CD4-positive, alpha-beta T cell treated with Interleukin-4 for 4 hours (primary cell): ENCODE results near the gene C19orf25.
A peak's percentile ranks its signal among the peaks of the same experiment; 100 is the strongest.
"Not testable (repeated sequence)": the region's sequence is repeated elsewhere in the genome, so short reads cannot be mapped to it uniquely, and the experiment has no call there.

Experiments
- DNase-seq: peaks from one replicate; pipeline ENCODE4 v3.0.0-alpha.2; 2020

Gene C19orf25

DNA sequence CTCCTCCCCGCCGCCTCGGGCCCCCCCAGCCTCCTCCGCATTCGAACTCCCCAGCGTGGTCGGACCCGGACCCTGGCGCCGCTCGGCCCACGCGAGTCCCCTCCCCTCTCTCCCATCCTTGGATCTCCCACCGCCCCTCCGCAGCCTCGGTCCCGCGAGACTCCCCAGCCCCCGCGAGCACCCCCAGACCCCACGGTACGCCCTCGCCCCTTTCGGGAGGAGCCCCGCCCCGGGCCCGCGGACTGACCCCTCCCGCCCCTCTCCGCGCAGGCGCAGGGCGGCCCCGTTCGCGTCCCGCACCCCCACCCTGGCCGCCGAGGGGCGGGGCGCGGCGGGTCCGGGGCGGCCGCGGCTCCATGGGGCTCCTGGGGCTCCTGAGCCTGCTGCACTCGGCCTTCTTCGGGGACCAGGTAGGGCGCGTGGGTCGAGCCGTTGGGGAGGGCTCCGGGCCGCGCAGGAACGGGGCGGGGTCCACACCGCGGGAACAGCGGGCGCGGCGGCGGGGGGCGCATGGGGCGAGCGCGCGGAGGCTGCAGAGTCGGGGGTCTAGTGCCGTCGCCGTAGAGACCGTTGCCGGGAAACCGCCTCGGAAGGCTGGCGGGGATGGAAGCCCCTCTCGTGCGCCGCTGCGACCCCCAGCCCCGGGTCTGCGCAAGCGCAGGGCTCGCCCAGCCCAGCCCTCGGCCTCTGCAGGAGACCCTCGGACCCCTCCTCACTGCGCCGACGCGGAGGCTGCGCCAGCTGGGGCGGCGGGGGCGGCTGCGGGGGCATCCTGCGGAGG is 32.9 kb downstream of the C19orf25 start:
- DNase-seq: no peak

DNA sequence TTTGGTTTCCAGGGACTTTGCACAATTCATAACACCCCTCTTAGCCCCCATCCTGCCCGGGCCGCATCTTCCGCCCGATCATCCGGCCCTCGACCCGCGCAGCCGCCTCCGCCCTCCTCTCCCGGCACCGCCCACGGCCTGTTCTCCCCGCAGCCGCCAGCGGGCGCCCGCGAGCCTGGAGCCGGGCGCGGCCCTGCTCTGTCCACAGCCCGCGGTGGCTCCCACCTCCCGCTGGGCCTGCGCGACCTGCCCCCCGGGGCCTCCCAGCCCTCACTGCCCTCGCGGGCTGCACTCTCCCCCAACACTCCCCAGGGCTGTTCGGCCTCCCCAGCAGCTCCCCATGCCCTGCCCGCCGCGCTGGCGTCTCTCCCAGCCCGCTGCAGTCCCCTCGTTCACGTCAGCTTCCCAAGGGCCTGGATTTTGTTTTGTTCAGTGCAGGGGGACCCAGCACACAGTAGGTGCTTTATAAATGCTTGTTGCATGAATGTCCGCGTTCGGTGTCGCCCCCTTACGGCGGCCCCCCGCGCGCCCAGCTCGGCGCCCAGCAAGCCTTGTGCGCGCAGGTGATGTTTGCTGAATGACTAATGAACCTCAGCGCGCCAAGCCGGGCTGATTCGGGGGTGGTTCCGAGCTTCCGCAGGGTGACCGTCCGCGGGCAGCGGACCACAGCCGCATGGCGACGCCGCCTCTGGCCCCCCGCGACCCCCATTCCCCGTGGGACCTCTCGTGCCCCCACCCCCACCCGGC is 33.7 kb downstream of the C19orf25 start:
- DNase-seq: peak; percentile 62

DNA sequence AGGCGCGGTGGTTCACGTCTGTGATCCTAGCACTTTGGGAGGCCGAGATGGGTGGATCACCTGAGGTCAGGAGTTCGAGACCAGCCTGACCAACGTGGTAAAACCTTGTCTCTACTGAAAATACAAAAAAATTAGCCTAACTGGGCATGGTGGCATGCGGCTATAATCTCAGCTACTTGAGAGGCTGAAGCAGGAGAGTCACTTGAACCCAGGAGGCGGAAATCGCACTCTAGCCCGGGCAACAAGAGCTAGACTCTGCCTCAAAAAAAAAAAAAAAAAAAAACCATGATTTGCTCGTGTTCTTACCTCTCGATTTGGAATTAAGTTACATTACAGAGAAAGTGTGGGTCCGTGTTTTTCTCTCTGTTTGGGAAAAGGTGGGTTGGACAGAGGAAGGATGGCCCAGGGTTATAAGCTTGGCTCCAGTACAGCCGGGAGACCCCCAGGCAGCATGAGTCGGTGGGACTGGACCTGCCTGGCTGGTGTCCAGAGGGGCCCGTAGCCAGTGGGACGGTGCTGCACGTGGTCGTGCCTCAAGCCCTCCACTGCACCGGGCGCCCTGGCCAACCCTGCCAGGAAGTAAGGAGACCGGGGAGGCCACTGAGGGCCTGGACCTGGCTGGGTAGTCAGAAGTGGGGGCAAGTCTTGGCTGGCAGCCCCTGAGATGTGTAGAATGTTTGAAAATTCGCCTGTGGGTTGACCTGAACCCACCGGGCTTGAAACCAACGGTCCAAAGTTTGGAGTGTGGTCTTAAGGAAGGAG is 37.2 kb downstream of the C19orf25 start:
- DNase-seq: no peak

DNA sequence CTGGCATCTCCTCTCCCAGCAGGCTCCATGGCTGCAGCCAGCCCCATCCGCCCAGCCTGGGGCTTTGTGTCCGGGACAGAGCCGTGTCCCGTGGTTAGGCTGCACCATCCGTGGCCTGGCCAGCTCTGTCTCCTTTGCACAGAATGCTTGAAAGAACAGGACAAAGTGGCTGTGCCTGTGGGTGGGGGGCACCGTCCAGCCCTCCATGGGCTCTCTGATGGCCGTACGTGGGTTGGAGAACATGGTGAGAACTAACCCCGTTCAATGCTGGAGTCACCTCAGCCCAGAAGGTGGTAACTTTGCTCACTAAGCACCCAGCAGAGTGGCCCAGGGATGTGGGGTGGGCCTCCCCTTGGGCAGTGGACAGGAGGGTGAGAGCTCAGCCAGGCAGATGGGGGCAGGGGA is 38.0 kb downstream of the C19orf25 start:
- no peak for DNase-seq

- no peak for DNase-seq
Observed at GRCh38 chr19:1440418-1440801, 38.6 kb downstream of the C19orf25 start.

DNA sequence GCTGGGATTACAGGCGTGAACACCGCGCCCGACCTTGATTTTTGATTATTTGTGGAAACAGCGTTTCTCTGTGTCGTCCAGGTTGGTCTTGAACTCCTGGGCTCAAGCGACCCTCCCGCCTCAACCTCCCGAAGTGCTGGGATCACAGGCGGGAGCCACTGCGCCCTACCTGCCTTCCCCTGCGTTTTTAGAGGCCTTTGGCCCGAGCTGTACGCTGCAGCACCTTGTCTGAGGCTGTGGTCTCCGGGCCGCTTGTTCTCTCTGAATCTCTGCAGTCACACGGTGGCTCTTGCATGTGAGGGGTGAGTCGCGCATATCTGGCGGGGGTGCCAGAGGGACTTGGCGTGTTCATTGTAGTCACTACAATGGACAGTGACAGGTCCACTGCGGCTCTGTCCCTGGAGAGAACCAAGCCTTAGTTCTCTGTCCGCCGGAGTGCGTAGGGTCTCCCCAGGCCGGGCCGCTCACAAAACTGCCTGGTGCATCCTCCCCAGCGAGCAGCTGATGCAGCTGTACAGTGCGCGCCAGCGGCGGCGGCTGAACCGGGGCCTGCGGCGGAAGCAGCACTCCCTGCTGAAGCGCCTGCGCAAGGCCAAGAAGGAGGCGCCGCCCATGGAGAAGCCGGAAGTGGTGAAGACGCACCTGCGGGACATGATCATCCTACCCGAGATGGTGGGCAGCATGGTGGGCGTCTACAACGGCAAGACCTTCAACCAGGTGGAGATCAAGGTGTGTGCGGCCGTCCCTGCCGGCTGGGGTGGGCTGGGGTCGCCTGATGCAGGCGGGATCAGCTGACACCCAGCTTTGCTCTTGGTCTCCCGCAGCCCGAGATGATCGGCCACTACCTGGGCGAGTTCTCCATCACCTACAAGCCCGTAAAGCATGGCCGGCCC is 39.2 kb downstream of the C19orf25 start:
- not testable (repeated sequence) for DNase-seq

GRCh38 chr19:1438933-1439354 is 40.1 kb downstream of the C19orf25 start:
- DNase-seq: no peak

GRCh38 chr19:1438035-1438932 is 40.7 kb downstream of the C19orf25 start, which contains the start of gene RPS15:
RPS15 (plus strand) TSS chr19:1438396; CDS start chr19:1438426, 30 bp downstream.
- peak; percentile 94 for DNase-seq

DNA sequence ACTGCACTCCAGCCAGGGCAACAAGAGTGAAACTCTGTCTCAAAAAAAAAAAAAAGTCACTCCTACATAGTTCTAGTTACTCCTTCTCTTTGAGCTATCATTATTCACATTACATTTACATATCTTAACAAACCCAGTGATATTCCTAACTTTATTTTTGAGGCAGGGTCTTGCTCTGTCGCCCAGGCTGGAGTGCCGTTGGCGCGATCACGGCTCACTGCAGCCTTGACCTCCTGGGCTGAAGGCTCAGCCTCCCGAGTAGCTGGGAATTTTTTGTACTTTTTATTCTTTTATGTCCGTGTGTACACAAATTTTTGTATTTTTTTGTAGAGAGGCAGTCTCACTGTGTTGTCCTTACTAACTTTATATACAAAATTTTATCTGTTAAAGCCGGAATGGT is 41.4 kb downstream of the C19orf25 start:
- no peak for DNase-seq

DNA sequence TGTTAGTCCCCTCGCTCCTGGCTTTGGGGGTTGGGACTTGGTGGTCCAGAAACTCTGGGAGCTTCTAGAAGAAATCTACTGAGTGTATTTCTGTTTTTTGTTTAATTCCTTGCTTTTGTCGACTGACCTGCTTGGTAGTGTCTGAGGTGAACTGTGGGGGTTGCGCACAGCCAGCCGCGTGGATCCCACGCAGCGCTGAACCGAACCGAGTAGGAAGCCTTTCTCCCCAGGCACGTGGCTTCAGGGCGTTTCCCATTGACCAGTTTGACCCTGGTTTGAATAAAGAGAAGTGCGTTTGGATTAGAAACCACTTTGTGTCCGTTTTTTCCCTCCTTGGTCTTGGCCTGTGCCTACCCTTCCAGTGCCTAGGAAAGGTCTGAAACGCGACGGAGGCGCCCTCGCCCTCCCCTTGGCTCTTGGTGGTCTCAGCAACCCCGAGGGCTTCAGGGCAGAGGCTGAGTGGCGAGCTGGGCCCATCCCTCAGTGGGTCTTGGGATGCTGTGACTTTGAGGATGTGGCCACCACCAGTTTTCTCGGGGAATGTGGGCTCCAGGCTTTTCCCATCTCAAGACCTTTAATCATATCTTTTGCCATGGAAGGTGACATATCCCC is 43.5 kb downstream of the C19orf25 start:
- no peak for DNase-seq

- no peak for DNase-seq
Observed at GRCh38 chr19:1434577-1435060, 44.4 kb downstream of the C19orf25 start.

- no peak for DNase-seq
Observed at GRCh38 chr19:1434040-1434366, 45.0 kb downstream of the C19orf25 start.

- DNase-seq: no peak
Observed at GRCh38 chr19:1433119-1434039, 45.6 kb downstream of the C19orf25 start.

GRCh38 chr19:1432507-1432887 is 46.5 kb downstream of the C19orf25 start:
- no peak for DNase-seq

DNA sequence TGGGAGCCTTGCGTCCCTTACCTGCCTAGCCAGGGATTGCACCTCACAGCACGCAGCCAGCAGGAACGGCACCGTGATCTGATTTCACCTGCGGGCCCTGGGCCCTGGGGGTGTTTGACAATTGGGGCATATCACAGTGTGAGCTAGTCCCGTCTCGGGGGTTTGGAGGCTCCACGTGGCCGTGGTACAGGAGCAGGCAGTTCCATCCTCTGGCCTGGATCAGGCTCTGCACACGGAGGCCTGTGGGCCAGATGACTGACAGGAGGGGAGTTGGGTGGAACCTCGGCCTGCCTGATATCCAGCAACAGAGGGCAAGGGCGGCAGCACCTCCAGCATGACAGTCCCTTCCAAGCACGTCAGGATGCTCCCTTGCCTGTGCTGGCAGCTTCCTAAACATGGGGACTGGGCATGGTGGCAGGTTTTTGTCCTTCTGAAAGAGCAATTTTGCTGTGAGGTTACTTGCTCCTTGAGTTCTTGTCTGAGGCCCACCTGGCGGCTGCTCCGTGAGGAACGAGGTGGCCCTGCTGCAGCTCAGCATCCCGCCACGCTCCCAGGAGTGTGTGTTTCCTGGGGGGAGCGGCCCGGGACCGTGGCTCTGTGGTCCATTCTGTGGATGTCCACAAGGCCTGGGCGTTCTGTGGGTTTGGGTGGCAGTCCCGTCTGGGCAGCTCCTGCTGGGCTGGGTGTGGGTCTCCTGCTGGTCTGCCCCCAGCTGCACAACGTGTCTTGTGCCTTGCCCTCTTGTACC is 47.1 kb downstream of the C19orf25 start:
- DNase-seq: no peak

DNA sequence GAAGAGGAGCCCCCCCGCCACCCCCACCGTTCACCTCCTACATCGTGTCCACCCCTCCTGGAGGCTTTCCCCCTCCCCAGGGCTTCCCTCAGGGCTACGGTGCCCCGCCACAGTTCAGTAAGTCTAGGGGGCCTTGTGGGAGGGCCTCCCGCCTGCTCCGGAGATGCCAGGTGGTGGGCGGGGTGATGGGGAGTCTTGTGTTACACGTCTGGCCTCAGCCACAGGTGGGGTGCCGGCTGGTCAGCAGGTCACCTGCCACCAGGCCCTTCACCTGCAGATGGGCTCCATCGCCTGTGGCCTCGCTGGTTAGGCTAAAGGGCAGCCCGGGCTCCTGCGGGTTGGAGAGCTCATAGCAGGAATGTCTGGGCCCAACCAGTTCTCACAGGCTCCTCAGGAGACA is 48.8 kb downstream of the C19orf25 start:
- no peak for DNase-seq

- no peak for DNase-seq
Observed at GRCh38 chr19:1429750-1430149, 49.3 kb downstream of the C19orf25 start.

- DNase-seq: no peak
Observed at GRCh38 chr19:1428738-1429391, 50.1 kb downstream of the C19orf25 start.
